H1 (cell line): ENCODE data around the gene TLCD5. TPM values are rescaled to one million over a fixed set of nuclear protein-coding genes. Genes with fewer than 3 reads are reported as not detected.

Experiments used
- CTCF ChIA-PET: fragments of 300-600 bp; sonication (Branson Sonifier 250); formaldehyde crosslinking; loops from one replicate; lab custom pipeline; 2021; ENCODE audit not compliant: partially characterized antibody; lab: Charles Lee
- POLR2A ChIA-PET: fragments of 300-600 bp; sonication (Branson Sonifier 250); formaldehyde crosslinking; loops from one replicate; lab custom pipeline; 2021; ENCODE audit warnings: inconsistent platforms; ENCODE audit not compliant: partially characterized antibody; lab: Charles Lee
- DNase-seq, 2 experiments: peaks; one replicate each; pipeline versions ENCODE4 v3.0.0 to v3.0.0-alpha.2; 2010 to 2022; ENCODE audit warnings: low spot score in 2 of 2, low read depth in 1 of 2, mixed read lengths in 1 of 2
- FAIRE-seq: peaks from 2 replicates; lab custom pipeline; 2011; peaks lifted over from hg19 to GRCh38; lab: Jason Lieb, UNC
- H2AFZ ChIP-seq: 2 replicates; pipeline ENCODE4 v1.8.1; 2012; ENCODE audit warnings: low read length, inconsistent platforms
- H2AK5ac ChIP-seq: 2 replicates; pipeline ENCODE4 v1.6.1; 2013; ENCODE audit warnings: low read depth, low read length
- H2BK120ac ChIP-seq: replicated peaks from 2 replicates; pipeline ENCODE3; 2013; ENCODE audit warnings: low read depth, low read length, inconsistent platforms
- H2BK12ac ChIP-seq: 2 replicates; pipeline ENCODE4 v1.6.1; 2013; ENCODE audit warnings: low read depth, low read length
- H2BK15ac ChIP-seq: 2 replicates; pipeline ENCODE4 v1.6.1; 2013; ENCODE audit warnings: low read length
- H2BK20ac ChIP-seq: 2 replicates; pipeline ENCODE4 v1.6.1; 2013; ENCODE audit warnings: low read length
- H2BK5ac ChIP-seq: 2 replicates; pipeline ENCODE4 v1.6.1; 2013; ENCODE audit warnings: low read depth, low read length
- H3K14ac ChIP-seq: 2 replicates; pipeline ENCODE4 v1.6.1; 2013; ENCODE audit warnings: inconsistent platforms; ENCODE audit not compliant: insufficient read length
- H3K18ac ChIP-seq: 2 replicates; pipeline ENCODE4 v1.6.1; 2013; ENCODE audit warnings: low read length; ENCODE audit errors: extremely low read depth
- H3K23ac ChIP-seq: 2 replicates; pipeline ENCODE4 v1.6.1; 2013; ENCODE audit warnings: inconsistent platforms; ENCODE audit not compliant: insufficient read length
- H3K23me2 ChIP-seq: 2 replicates; pipeline ENCODE4 v1.6.1; 2013; ENCODE audit warnings: low read depth, low read length
- H3K27ac ChIP-seq: 2 replicates; pipeline ENCODE4 v1.6.1; 2011; ENCODE audit warnings: low read depth, low read length, inconsistent platforms
- H3K27me3 ChIP-seq, 4 experiments: replicated peaks in 1 of 4; 1 replicate in 1 of 4; 2 replicates in 3 of 4; pipeline versions ENCODE4 v1.6.1 to v1.8.1; 2011 to 2013; ENCODE audit warnings: low read length in 3 of 4, mild to moderate bottlenecking in 3 of 4, inconsistent platforms in 2 of 4, mixed read lengths in 2 of 4, moderate library complexity in 1 of 4; ENCODE audit not compliant: control insufficient read depth in 3 of 4, insufficient read depth in 3 of 4; ENCODE audit errors: extremely low read depth in 1 of 4
- H3K36me3 ChIP-seq, 4 experiments: 2 replicates each; pipeline versions ENCODE4 v1.6.1 to v1.8.1; 2011 to 2013; ENCODE audit warnings: mild to moderate bottlenecking in 4 of 4, low read length in 3 of 4, moderate library complexity in 2 of 4, control low read depth in 1 of 4, inconsistent platforms in 1 of 4; ENCODE audit not compliant: insufficient read depth in 4 of 4, control insufficient read depth in 2 of 4
- H3K4ac ChIP-seq: replicated peaks from 2 replicates; pipeline ENCODE3; 2013; ENCODE audit warnings: low read length, low read depth, mixed read lengths, inconsistent platforms; ENCODE audit not compliant: insufficient read length
- H3K4me1 ChIP-seq, 4 experiments: replicated peaks in 1 of 4; 1 replicate in 1 of 4; 2 replicates in 3 of 4; pipeline versions ENCODE4 v1.6.1 to v1.8.1; 2011 to 2013; ENCODE audit warnings: low read length in 3 of 4, inconsistent platforms in 2 of 4, mixed read lengths in 1 of 4; ENCODE audit not compliant: insufficient read depth in 4 of 4, control insufficient read depth in 3 of 4
- H3K4me2 ChIP-seq, 2 experiments: 2 replicates each; pipeline versions ENCODE4 v1.6.1 to v1.8.1; 2011 to 2013; ENCODE audit warnings: low read depth in 2 of 2, low read length in 2 of 2, control low read depth in 1 of 2, inconsistent platforms in 1 of 2, mild to moderate bottlenecking in 1 of 2; ENCODE audit not compliant: insufficient read depth in 1 of 2
- H3K4me3 ChIP-seq, 4 experiments: fragments of 200-600, 300-600 bp in 1 of 4; sonication (generic), shearing (Covaris generic), sonication (Bioruptor Twin) in 1 of 4; 2 replicates each; pipeline versions ENCODE4 v1.5.1 to v1.8.1; 2011 to 2016; ENCODE audit warnings: low read length in 4 of 4, low read depth in 3 of 4, control low read depth in 2 of 4, inconsistent platforms in 2 of 4, mild to moderate bottlenecking in 2 of 4, mixed read lengths in 1 of 4, moderate library complexity in 1 of 4; ENCODE audit not compliant: insufficient read depth in 2 of 4; ENCODE audit errors: extremely low read depth in 1 of 4
- H3K56ac ChIP-seq: replicated peaks from 2 replicates; pipeline ENCODE3; 2013; ENCODE audit warnings: low read depth, mild to moderate bottlenecking, mixed read lengths, low read length, inconsistent platforms; ENCODE audit not compliant: insufficient read length
- H3K79me1 ChIP-seq: 2 replicates; pipeline ENCODE4 v1.6.1; 2013; ENCODE audit warnings: low read depth, low read length, control low read depth
- H3K79me2 ChIP-seq, 2 experiments: 2 replicates each; pipeline versions ENCODE4 v1.6.1 to v1.8.1; 2012 to 2013; ENCODE audit warnings: low read length in 2 of 2, mild to moderate bottlenecking in 2 of 2, inconsistent platforms in 1 of 2; ENCODE audit not compliant: insufficient read depth in 2 of 2, control insufficient read depth in 1 of 2
- H3K9ac ChIP-seq, 4 experiments: replicated peaks in 1 of 4; 1 replicate in 1 of 4; 2 replicates in 3 of 4; pipeline versions ENCODE4 v1.6.1 to v1.8.1; 2011 to 2013; ENCODE audit warnings: low read depth in 3 of 4, low read length in 3 of 4, control low read depth in 2 of 4, mild to moderate bottlenecking in 2 of 4, moderate library complexity in 2 of 4, inconsistent platforms in 1 of 4; ENCODE audit errors: extremely low read depth in 1 of 4
- H3K9me3 ChIP-seq, 2 experiments: 2 replicates each; pipeline versions ENCODE4 v1.6.1 to v1.8.1; 2012 to 2013; ENCODE audit warnings: mild to moderate bottlenecking in 2 of 2, moderate library complexity in 2 of 2, control low read depth in 1 of 2, inconsistent platforms in 1 of 2, low read depth in 1 of 2, low read length in 1 of 2, mixed read lengths in 1 of 2; ENCODE audit not compliant: insufficient read depth in 2 of 2
- H4K20me1 ChIP-seq, 2 experiments: replicated peaks in 1 of 2; 2 replicates each; pipeline versions ENCODE3 to v1.8.1; 2011 to 2013; ENCODE audit warnings: inconsistent platforms in 2 of 2, low read length in 2 of 2, mild to moderate bottlenecking in 1 of 2; ENCODE audit not compliant: insufficient read depth in 2 of 2, control insufficient read depth in 1 of 2
- H4K5ac ChIP-seq: 2 replicates; pipeline ENCODE4 v1.6.1; 2013; ENCODE audit warnings: low read length, low read depth, mixed read lengths, inconsistent platforms; ENCODE audit not compliant: insufficient read length
- H4K8ac ChIP-seq: 2 replicates; pipeline ENCODE4 v1.8.0; 2013; ENCODE audit warnings: mild to moderate bottlenecking, moderate library complexity, low read length, inconsistent platforms; ENCODE audit not compliant: insufficient read depth; ENCODE audit errors: extremely low read depth
- H4K91ac ChIP-seq: replicated peaks from 2 replicates; pipeline ENCODE3; 2013; ENCODE audit warnings: low read length, mixed read lengths, inconsistent platforms; ENCODE audit not compliant: insufficient read length
- HDAC2 ChIP-seq, 2 experiments: fragments of 300-600 bp in 1 of 2; sonication (generic) in 1 of 2; IDR thresholded peaks; 2 replicates each; pipeline ENCODE4 v1.6.1; 2011 to 2012; ENCODE audit warnings: low read depth in 2 of 2, low read length in 2 of 2, mild to moderate bottlenecking in 2 of 2, moderate library complexity in 2 of 2, borderline replicate concordance in 1 of 2, inconsistent platforms in 1 of 2
- HDAC6 ChIP-seq: IDR thresholded peaks from one replicate; pipeline ENCODE4 v1.7.1; 2012; ENCODE audit warnings: low read depth, mild to moderate bottlenecking, inconsistent platforms, low read length, moderate library complexity
- WGBS, 2 experiments: shearing (Covaris generic) in 1 of 2; methylation state at CpG; one replicate each; pipeline versions ENCODE4 v1.1.6 to v1.1.7; 2013 to 2015; ENCODE audit warnings: low lambda C conversion rate in 2 of 2, mixed read lengths in 2 of 2, inconsistent platforms in 1 of 2, low coverage in 1 of 2, missing lambda C conversion rate in 1 of 2; ENCODE audit not compliant: insufficient replicate concordance in 2 of 2, insufficient coverage in 1 of 2, insufficient read length in 1 of 2; ENCODE audit errors: extremely low coverage in 1 of 2, missing lambda C conversion rate in 1 of 2; 5-methylcytosine and 5-hydroxymethylcytosine counted together
- polyA plus RNA-seq, 7 experiments: library from polyadenylated mRNA; depleted of rRNA in 3 of 7; stranded (reverse) in 5 of 7; unstranded in 2 of 7; fragments of >200 nt in 5 of 7; fragments of 200-250 nt in 2 of 7; gene quantifications; 1 replicate in 5 of 7; 2 replicates in 1 of 7; 4 replicates in 1 of 7; pipeline versions ENCODE4 v1.2.1 to v1.2.3, GENCODE V29; 2011 to 2013; ENCODE audit warnings: missing spikeins in 2 of 7, mixed read lengths in 2 of 7
- total RNA-seq: library from RNA; stranded (reverse); fragmentation: NEBNext Ultra II Directional; extraction: Animal tissue kit (Norgen Biotek cat#: 25700); gene quantifications from 2 replicates; pipeline ENCODE4 v1.2.1, GENCODE V29; 2021

Gene TLCD5
- total and polyA plus RNA-seq, 2 of the 8 experiments (the other 6 are each of a cell fraction or from before 2014, with no cell fraction given), result 9.5 to 10.1 TPM

DNA sequence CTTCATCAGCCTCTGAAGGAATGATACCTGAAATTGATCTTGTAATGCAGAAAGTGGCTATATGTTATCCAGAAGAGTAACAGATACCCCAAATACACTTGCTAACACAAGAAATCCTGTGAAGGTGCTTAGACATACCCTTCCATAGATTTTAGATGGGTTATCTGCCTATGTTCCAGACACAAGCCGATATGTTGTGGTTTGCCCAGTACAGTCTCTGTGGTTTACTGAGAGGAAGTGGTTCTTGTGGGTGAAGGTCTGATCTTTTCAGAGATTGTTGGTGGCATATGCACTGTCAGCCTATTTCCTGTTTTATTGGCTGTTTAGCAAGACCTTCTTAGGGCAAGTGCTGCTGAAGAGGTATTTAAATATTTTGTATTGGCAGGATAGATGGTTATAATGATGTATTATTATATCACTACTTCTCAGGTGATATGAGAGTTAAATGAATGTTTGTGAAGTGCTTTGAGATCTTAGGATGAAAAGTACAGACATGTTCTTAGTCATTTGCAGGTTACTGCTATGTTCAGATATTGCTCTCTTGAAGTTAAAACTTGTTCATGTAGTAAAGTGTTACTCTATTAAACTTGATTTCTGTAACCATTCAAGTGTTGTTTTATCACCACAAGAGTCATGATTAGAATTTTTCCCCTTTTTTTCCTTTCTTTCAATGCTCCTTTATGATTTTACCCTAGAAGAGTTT, 19.4 kb downstream of the TLCD5 start:
- Histone ChIP-seq H3K23ac (no peak overlapping the region), H3K27ac (no peak overlapping the region), H2BK20ac (no peak overlapping the region), H4K8ac (no peak overlapping the region), H2AFZ (no peak overlapping the region), H3K27me3 (no peaks in the 10 kb centered on the region), H3K4me1 (peaks cover 0 to 2% (median 2%) of the 10 kb centered on the region in 4 experiments; a peak in 5 of 7 replicates), H4K5ac (no peak overlapping the region), H4K20me1 (peaks cover 2 to 6% of the 10 kb centered on the region in 2 experiments), H3K56ac (no peak overlapping the region), H2BK12ac (no peak overlapping the region), H3K4me2 (no peak overlapping the region), H2BK15ac (no peak overlapping the region), H3K9me3 (no peaks in the 10 kb centered on the region), H2BK120ac (no peak overlapping the region), H3K4ac (no peak overlapping the region), H4K91ac (no peak overlapping the region), H3K9ac (no peak overlapping the region), H3K4me3 (no peak overlapping the region), H3K23me2 (no peaks in the 10 kb centered on the region), H3K18ac (no peak overlapping the region), H2BK5ac (no peak overlapping the region), H3K79me1 (peaks cover 3% of the 10 kb centered on the region; the same call in 1 of the 2 replicates), H3K14ac (no peak overlapping the region), H3K79me2 (peaks cover 2 to 90% of the 10 kb centered on the region in 2 experiments; a peak in 3 of 4 replicates), H2AK5ac (no peak overlapping the region), H3K36me3 (no peaks in the 10 kb centered on the region)
- ChIA-PET POLR2A (interaction anchor here (1.7 kb wide), 1 partner anchor 8 kb away, joined by 6 read pairs; the partner anchor contains the start of gene ARHGEF12), CTCF (no interaction called here)
- DNase-seq (no peak), FAIRE-seq (no peak)
- WGBS, 2 experiments, result 88% methylated on average over 1 of the region's 1 CpG; no CpG with 5 or more reads in 1 of the 2 experiments
- TF ChIP-seq HDAC2 (IDR thresholded peaks at IDR 0.05; ENCODE audit: borderline replicate concordance in 1 of 2, low read depth in 2 of 2, low read length in 2 of 2) (no peak), HDAC6 (no peak)
